Effector CD4-positive, alpha-beta T cell (primary cell): ENCODE measurements around the gene PLIN5.
"Not testable (repeated sequence)": the region's sequence is repeated elsewhere in the genome, so short reads cannot be mapped to it uniquely, and the experiment has no call there.

ENCODE experiments used
- DNase-seq: peaks from one replicate; pipeline ENCODE4 v3.0.0-alpha.2; 2020

PLIN5 gene

DNA sequence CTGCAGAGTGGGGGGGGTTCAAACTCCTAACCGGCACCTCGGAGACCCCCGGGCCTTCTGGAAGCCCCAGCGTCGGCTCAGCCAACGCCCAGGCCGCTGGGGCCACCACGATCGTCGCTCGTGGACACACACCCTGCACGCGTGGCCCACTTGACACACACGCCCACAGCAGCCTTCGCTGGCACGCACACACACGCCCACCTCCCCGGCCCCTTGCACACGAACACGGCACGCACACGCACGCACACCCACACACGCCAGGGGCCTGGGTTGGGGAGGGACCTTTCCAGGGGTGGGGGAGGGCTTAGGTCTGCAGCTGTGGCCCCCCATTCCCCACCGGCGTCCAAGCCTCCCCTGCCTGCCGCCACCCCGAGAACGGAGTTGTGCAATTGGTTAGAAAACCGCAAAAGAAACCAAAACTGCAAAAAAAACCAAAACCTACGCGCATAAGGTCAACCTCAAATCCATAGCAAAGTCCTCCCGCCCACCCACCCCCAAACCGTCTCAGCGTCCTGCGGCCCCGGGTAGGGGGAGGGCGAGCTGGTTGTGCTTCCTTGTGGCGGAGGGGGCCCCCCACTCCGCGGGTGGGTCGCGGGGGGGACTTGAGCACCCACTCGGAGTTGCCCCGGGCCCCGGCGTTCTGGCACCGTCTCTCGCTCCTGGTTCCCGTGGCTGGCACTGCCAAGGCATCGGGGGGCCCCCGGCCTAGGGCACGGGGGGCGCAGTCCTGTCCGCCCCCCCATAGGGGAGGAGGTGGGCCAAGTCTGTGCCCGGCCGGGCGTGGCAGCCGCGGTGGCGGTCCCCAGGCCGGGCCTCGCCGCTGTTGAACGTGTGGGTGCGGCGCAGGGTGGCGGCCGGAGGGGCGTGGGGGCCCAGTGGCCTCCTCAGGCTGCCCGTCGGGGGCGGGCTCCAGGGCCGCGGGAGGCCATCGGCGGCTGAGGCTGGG is 8.1 kb upstream of the PLIN5 start:
- DNase-seq, result no peak

DNA sequence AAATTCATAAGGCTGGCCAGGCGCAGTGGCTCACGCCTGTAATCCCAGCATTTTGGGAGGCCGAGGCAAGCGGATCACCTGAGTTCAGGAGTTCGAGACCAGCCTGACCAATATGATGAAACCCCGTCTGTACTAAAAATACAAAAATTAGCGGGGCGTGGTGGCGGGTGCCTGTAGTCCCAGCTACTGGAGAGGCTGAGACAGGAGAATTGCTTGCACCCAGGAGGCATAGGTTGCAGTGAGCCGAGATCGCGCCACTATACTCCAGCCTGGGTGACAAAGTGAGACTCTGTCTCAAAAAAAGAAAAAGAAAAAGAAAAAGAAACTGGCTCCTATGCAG is 6.8 kb upstream of the PLIN5 start:
- DNase-seq, result not testable (repeated sequence)

DNA sequence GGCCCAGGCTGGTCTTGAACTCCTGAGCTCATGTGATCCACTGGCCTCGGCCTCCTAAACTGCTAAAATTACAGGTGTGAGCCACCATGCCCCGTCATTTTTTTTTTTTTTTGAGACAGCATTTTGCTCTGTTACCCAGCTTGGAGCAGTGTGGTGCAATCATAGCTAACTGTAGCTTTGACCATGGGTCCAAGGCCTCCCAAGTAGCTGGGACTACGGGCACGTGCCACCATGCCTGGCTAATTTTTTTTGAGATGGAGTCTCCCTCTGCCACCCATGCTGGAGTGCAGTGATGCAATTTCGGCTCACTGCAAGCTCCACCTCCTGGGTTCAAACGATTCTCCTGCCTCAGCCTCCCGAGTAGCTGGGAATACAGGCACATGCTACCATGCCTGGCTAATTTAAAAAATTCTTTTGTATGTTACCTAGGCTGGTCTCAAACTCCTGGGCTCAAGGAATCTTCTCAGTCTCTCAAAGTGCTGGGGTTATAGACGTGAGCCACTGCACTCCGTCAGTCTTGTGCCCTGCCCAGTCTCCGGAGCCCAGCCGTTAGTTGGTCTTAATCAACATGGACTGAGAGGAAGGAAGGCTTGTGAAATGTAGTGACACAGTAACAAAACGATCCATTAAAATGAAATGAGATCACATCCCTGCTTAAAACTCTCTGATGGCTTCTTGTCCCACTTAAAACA is 6.2 kb upstream of the PLIN5 start:
- DNase-seq, result no peak

DNA sequence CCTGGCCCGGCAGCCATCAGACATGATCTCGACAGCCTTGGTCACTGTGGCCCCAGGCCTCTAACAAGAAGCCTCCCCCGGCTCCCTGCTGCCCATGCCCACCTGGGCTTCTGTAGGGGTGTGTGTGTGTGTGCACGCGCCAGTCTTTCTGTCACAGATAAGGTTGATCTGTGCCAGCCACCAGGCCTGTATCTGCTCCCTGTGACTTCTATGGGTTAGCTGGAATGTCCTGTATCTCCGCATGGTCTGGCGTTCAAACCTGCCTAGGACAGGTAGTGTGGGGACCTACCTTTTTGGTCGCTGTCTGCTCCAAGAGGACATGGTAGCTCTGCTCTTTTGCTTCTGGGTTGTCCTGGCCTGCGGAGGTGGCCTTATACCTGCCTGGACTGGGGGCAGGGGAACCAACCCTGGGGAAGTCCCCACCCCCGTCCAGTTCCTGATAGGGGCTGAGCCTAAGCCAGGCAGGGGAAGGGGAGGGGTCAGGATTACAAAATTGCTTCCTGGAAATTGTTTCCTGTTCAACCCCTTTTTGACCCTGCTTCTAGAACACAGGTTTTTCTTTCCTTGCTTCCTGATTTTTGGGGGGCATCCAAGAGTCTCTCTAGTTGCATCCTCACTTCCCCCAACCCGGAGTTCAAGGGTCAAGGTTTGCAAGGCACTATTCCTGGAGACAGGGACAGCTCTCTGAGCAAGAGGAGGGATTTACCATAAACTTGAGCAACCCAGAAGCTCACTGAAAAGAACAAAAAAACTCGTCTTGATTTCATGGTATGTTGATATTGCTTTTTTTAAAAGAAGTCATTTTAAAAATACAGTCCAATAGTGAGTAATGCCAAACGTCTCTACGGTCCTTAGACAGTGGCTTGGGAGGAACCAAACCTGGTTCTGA is 4.9 kb upstream of the PLIN5 start, which contains the start of gene LRG1:
Gene LRG1, minus strand, starts transcription at position 344 of the 889 bp plus-strand sequence. Its CDS starts 23 bp downstream, at position 321.
- no peak for DNase-seq

DNA sequence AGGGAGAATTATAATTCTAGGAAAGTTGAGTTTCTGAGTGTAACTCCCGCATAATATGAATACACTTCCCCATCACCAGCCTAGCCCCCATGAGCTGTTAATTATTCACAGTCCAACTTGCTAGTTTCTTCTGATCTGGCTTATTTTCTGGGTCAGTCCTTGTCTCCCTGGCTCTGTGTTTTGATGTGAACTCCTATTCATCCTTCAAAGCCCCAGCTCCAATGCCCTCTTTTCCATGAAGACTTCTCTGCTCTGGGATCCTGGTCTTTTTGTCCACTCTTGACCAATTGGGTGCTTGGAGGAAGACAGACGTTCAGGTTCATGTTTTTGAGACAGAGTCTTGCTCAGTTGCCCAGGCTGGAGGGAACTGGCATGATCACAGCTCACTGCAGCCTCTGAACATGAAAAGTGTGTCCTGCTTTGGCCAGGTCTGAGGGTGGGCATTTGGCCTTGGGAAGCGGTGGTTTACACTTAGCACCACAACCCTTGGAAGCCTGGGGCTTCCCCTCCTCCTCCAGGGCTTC is 4.2 kb upstream of the PLIN5 start:
- no peak for DNase-seq

DNA sequence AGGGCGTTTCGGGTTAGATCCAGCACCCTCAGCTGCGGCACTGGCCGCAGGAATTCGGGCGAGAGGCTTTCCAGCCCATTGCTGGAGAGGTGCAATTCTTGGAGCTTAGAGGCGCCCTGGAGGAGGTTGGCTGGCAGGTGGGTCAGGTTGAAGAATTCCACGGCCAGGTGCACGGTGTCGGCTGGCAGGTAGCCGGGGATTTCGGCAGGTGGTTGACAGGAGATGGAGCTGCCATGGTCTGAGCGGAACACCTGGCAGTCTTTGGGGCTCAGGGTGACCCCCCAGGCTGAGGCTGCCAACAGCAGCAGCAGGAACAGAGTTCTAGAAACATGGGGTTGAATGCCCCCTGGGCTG is 3.6 kb upstream of the PLIN5 start:
- DNase-seq, result no peak

DNA sequence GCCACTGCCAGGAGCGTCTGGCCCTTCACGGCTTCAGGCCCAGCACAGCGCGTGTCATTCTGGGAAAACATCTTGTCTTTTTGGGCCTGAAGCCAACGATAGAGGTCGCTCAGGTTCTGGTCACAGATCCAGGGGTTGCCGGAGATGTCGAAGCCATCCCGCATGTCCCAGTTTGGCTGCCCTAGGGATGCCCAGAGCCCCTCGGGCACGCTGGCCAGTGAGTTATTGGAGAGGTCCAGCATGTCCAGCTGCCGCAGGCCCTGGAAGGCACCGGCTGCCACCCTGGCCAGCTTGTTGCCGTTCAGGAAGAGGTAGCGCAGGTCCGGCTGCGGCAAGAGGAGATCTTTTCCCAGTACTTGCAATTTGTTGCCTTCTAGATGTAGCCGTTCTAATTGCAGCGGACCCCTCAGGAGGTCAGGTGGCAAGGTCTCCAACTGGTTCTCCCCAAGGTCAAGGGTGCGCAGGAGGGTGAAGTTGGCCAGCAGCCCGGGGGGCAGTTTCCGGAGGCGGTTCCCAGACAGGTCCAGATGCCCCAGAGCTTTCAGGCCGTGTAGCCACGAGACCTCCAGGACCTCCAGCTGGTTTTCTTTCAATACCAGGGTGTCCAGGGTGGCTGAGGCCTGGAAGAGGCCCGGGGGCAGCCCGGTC is 3.1 kb upstream of the PLIN5 start:
- no peak for DNase-seq

DNA sequence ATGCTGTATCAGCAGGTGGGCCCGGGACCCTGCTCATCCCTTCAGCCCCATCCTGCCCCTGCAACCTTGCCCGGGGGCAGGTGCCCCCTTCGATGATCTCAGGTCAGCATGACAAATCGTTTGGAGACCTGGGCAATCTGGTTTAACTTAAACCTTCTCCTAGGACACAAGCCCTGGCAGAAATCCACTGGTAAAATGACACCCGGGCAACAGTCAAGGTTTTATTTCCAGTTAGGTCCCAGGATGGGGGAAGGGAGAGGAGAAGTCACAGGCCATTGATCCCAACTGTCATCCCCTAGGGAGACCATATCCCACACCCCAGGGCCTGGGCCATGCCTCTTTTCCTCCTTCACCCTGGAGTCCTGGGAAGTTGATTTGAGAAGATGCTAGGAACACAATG is 1.8 kb upstream of the PLIN5 start:
- DNase-seq, result no peak

DNA sequence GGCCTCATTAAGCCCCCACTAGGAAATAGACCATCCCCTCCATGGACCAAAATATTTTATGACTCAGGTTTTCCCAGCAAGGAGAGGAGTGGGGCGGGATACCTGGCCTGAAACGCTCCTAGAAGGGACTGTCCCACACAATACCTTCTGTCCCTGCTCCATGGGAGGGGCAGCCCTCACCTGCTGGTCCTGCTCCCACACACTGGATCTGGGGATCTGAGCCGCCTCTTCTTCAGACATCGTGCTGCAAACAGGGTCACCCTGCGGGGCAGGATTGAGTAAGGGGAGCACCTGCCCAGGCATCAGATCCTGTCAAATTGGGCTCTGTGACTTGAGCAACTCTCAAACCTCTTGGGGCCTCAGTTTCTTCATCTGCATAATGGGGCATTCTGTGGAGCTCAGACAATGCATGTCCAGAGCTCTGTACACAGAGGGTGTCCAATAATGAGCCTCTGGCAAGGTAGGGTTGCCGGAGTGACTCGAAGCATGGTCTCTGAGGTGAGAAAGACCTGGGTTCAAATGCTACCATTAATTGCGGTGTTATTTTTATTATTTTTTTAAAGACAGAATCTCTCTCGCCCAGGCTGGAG is 1.1 kb downstream of the PLIN5 start:
- DNase-seq, result no peak

DNA sequence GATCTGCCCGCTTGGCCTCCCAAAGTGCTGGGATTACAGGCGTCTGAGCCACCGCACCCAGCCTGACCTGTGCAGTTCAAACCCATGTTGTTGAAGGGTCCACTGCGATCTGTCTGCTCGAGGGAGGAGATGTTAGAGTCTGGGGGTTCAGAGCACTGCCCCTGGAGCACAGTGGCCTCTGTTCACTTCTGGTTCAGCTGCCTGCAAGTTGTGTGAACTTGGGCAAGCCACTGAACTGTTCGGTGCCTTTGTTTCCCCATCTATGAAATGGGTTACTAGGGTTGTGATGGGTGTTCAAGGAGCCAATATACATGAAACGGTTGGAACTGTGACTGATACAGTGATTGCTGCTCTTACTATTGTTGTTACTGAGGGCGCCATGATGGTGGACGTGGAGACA is 1.7 kb downstream of the PLIN5 start:
- DNase-seq, result no peak

DNA sequence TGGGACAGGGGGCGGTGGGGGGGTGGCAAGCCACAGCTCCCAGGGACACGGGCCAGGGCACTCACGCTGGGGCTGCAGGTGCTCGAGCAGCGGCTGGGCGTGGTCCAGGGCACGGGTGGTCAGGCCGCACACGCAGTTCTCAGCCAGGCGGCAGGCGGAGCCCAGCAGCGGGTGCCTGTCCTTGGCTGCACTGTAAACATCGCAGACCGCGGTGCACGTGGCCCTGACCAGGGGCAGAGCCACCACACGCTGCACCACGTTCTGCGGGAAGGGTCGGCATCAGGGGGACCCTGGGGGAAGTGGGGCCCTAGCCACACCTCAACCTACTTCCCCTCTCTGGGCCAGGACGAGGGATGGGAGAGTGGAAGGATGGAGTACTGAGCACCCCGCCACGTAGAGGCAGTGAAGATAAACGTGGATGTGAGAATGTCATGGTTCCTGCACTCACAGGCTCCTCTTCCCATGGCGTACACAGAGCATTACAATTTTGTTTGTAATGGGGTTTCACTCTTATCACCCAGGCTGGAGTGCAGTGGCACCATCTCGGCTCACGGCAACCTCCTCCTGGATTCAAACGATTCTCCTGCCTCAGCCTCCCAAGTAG is 3.4 kb downstream of the PLIN5 start:
- DNase-seq, result no peak

DNA sequence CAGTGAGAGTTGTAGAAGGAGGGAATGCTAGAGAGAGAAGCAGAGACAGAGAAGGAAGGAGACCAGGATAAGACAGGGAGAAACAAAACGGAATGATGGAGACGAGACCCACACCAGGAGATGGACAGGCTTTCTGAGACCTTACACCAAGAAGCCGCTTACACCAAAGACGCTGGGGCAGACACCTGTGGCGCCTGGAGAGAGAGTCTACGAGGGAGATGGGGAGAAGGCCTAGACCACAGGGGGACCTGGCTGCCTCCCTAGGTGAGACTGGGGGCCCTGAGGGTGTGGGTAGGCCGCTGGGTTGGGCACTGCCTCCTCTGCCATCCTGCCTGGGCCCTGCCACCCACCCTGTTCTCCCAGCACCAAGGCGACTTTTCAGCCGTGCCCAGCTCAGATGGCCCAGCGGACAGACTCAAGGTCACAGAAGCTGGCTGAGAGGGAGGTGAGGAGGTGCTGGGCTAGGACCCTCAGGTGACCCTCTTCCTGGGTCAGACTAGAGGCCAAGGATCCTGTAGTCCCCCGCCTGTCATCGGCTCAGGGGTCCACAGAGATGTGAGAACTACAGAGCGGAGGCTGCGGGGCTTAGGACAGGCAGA is 5.0 kb downstream of the PLIN5 start:
- DNase-seq, result no peak

DNA sequence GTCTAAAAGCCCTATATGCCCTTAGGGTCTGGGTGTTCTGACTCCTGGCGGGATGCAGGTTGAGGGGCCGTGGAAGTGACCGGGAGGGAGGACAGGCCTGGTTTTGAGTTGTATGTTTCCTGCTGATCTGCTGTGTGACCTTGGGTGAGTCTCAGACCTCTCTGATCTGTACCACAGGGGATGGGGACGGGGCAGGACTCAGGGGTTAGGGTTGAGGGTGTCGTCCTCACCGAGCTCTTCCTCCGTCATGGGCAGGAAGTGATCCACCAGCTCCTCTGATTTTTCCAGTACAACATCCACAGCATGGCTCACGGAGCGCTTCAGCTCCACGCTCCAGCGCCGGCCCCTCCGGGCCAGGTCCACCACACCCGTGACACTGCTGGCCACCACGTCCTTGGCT is 6.2 kb downstream of the PLIN5 start:
- no peak for DNase-seq

DNA sequence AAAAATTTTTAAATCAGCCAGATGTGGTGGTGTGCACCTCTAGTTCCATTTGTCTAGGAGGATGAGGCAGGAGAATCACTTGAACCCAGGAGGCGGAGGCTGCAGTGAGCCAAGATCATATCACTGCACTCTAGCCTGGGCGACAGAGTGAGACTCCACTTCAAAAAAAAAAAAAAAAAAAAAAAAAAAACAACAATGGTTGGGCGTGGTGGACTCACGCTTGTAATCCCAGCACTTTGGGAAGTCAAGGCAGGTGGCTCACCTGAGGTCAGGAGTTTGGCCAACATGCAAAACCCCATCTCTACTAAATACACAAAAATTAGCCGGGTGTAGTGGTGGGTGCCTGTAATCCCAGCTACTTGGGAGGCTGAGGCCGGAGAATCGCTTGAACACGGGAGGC is 7.6 kb downstream of the PLIN5 start:
- not testable (repeated sequence) for DNase-seq

DNA sequence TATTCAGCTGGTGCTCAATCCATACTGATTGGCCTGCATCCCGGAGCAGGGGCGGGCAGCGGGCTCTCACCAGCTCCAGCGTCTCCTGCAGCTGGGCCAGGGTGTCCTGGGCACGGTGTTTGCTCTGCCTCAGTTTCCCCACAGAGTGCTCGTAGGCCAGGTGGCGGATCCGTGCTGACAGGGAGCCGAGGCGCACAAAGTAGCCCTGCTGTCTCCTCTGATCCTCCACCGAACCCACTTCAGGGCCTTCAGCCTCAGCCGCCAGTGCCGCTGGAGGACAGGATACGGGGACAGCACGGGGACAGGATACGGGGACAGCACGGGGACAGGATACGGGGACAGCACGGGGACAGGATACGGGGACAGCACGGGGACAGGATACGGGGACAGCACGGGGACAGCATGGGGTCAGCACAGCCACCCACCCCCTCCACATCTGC is 9.4 kb downstream of the PLIN5 start:
- no peak for DNase-seq

DNA sequence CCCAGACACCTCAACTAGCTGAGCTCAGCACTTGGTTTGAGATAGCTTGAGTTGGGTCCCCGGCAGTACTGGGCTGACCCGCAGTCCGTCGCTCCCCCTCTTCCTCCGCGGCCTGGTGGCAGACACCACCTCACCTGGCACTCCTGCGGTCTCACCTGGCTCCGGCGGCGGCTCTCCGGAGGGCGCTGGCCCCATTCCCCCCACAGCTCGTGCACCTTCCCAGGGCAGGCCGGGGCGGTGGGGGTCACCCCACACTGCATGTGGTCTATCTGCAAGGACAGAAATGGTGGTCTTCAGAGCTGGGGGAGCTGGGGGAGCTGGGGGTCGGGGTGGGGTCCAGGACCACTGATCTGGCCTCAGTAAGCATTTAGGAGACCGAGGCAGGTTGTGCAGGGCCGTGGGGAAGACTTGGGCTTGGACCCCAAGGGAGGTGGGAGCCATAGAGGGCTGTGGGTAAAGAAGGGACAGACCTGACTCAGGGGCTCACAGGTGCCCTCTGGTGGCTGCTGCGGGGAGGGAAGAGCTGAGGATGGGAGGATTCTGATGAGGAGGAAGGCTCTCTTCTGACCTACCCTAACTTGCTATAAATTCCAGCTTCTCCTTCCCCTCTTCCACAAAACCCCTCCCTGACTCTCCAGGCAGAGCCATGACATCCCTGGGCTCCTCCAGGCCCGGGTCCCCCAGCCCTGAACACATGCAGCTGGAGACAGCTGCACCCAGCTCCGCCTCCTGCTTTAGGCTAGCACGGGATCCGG is 10.0 kb downstream of the PLIN5 start:
- DNase-seq, result peak; percentile 61

DNA sequence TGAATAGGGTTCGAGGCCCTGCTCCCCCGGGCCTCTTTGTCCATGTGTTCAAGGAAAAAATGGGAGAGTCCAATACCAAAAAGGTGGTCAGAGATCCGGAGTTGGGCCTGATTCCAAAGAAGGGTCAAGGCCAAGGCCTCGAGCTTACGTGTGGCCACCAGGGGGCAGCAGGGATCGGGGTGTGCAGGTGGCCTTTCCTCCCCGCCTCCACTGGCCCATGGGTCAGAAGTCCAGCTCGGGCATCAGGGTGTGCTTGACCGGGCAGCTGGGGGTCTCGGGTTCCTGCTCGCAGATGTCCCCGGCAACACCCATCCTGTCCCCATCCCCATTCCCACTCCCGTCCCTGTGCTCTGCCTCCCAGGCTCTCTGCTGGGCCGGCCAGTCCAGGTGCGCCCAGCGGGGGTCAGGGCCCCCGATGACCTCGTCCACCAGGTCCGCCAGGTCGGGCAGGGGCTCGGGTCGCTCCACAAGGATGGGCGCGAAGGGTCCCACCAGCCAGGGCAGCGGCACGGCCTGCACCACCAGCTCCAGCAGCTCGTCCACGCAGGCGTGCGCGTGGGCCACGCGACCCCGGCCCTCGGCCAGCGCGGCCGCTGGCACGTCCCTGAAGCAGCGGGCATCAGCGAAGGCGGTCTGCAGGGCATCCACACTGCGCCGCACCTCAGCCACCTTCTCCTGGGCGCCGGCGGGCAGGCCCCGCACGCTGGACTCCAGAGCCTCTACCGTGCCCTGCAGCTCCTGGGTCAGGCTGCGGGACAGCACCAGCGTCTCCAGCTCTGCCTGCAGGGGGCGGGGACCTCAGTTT is 11.5 kb downstream of the PLIN5 start:
- no peak for DNase-seq

DNA sequence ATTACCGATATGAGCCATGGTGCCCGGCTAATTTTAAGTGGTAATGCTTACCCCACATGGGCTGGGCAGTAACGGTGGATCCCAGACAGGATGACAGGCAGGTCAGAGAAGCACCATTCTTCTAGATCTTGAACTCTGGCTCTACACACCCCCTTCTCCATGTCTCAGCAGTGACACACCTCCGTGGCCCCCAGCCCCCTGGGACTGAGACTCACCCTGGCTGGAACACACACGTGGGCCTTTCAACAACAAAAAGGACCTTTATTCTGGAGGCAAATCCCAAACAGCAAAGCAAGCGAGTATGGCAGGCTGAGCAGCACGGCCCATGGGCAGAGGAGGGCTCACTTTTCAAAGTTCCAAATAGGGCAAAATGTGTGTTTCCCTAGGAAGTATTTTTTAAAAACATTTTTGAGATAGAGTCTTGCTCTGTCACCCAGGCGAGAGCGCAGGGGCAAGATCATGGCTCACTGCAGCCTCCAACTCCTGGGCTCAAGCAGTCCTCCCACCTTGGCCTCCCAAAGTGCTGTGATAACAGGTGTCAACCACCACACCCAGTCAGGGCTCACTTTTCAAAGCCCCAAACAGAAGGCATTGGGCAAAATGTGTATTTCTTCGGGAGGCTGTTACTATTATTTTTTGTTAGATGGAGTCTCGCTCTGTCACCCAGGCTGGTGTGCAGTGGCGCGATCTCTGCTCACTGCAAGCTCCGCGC is 12.6 kb downstream of the PLIN5 start:
- DNase-seq, result no peak

DNA sequence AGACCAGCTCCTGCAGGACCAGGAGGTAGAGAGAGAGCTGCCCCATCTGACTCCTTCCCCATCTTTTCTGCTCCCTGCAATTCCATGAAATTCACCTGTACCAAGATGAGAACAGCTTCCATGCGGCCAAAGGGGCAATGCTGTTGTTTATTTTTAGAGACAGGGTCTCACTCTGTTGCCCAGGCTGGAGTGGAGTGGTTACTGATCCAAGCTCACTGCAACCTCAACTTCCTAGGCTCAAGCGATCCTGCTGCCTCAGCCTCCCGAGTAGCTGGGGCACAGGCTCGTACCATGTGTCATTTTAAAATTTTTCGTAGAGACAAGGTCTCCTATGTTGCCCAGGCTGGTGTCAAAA is 13.2 kb downstream of the PLIN5 start:
- no peak for DNase-seq
